Skeletal muscle satellite cell (primary cell): Measurements from ENCODE around the gene STARD8.
"Not testable (repeated sequence)": the region's sequence is repeated elsewhere in the genome, so short reads cannot be mapped to it uniquely, and the experiment has no call there.

Experiments
- H3K27me3 ChIP-seq: 2 replicates; pipeline ENCODE4 v1.7.0; 2013; ENCODE audit warnings: low read length; ENCODE audit not compliant: control insufficient read depth, insufficient read depth
- H3K36me3 ChIP-seq: 2 replicates; pipeline ENCODE4 v1.7.0; 2013; ENCODE audit warnings: mild to moderate bottlenecking, control low read depth, low read length; ENCODE audit not compliant: insufficient read depth
- H3K4me1 ChIP-seq: 2 replicates; pipeline ENCODE4 v1.7.0; 2013; ENCODE audit warnings: low read length; ENCODE audit not compliant: control insufficient read depth, insufficient read depth
- H3K4me2 ChIP-seq: 2 replicates; pipeline ENCODE4 v1.7.0; 2013; ENCODE audit warnings: mild to moderate bottlenecking, low read length
- H3K4me3 ChIP-seq: 2 replicates; pipeline ENCODE4 v1.7.0; 2013; ENCODE audit warnings: low read length
- H3K9ac ChIP-seq: 2 replicates; pipeline ENCODE4 v1.7.0; 2013; ENCODE audit warnings: mild to moderate bottlenecking, low read depth, low read length, moderate library complexity
- H3K9me3 ChIP-seq: replicated peaks from 2 replicates; pipeline ENCODE4 v1.7.0; 2013; ENCODE audit warnings: mild to moderate bottlenecking, control low read depth, low read length

STARD8 gene

GRCh38 chrX:68640661-68641060, 6.8 kb upstream of the STARD8 start:
- Histone ChIP-seq H3K9ac (no peak overlapping the region), H3K9me3 (no peaks in the 10 kb centered on the region), H3K36me3 (no peaks in the 10 kb centered on the region), H3K4me1 (no peaks in the 10 kb centered on the region), H3K4me2 (no peak overlapping the region), H3K27me3 (peaks cover 15% of the 10 kb centered on the region), H3K4me3 (no peak overlapping the region)

- Histone ChIP-seq H3K9me3 (no peaks in the 10 kb centered on the region), H3K4me3 (no peak overlapping the region), H3K36me3 (no peaks in the 10 kb centered on the region), H3K27me3 (peaks cover 18% of the 10 kb centered on the region), H3K4me2 (no peak overlapping the region), H3K9ac (no peak overlapping the region), H3K4me1 (no peaks in the 10 kb centered on the region)
These were observed 2.6 kb upstream of the STARD8 start for GRCh38 chrX:68644861-68645260.

DNA sequence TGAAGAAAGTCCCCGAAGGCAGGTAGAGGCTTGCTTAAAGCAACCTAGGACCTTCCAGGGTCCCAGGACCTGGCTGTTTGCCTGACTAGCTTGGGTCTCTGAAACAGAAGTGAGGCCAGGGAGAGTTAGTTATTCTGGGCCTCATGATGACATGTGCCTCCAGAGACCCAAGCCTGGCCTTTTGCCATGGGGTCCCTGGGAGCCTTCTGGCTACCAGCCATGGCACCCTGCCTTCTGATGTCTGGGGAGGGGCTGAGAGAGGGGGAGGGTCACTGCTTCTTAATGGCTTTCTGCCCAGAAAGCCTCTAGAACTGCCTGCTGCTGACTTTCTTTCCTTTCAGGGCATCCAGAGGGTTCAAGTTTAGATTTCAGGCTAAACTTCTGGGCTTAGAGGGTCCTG, 1.0 kb upstream of the STARD8 start:
- H3K4me3 ChIP-seq, result no peak overlapping the region
- no peaks in the 10 kb centered on the region for H3K36me3 ChIP-seq
- H3K9ac ChIP-seq, result no peak overlapping the region
- H3K9me3 ChIP-seq, result no peaks in the 10 kb centered on the region
- no peaks in the 10 kb centered on the region for H3K4me1 ChIP-seq
- peaks cover 13% of the 10 kb centered on the region for H3K27me3 ChIP-seq
- no peak overlapping the region for H3K4me2 ChIP-seq

- Histone ChIP-seq H3K4me3 (no peak overlapping the region), H3K36me3 (no peaks in the 10 kb centered on the region), H3K9me3 (no peaks in the 10 kb centered on the region), H3K4me2 (no peak overlapping the region), H3K4me1 (no peaks in the 10 kb centered on the region), H3K9ac (no peak overlapping the region), H3K27me3 (peaks cover 10% of the 10 kb centered on the region)
These were observed 1.5 kb downstream of the STARD8 start for GRCh38 chrX:68648960-68649359.

DNA sequence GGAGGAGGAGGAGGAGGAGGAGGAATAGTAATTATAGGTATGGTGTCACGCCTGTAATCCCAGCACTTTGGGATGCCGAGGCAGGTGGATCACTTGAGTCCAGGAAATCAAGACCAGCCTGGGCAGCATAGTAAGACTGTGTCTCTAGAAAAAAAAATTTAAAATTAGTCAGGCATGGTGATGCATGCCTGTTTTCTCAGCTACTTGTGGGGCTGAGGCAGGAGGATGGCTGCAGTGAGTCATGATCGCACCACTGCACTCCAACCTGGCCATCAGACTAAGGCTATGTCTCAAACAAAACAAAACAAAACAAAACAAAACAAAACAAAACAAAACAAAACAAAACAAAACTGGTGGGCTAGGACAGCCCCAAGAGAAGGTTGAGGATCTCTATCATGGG, 3.0 kb downstream of the STARD8 start:
- no peak overlapping the region for H3K4me3 ChIP-seq
- peaks cover 7% of the 10 kb centered on the region for H3K27me3 ChIP-seq
- no peak overlapping the region for H3K4me2 ChIP-seq
- no peaks in the 10 kb centered on the region for H3K36me3 ChIP-seq
- H3K9me3 ChIP-seq, result no peaks in the 10 kb centered on the region
- no peak overlapping the region for H3K9ac ChIP-seq
- H3K4me1 ChIP-seq, result no peaks in the 10 kb centered on the region

GRCh38 chrX:68651110-68651509, 3.6 kb downstream of the STARD8 start:
- H3K27me3 ChIP-seq, result peaks cover 1% of the 10 kb centered on the region
- no peak overlapping the region for H3K9ac ChIP-seq
- no peak overlapping the region for H3K4me2 ChIP-seq
- no peak overlapping the region for H3K4me3 ChIP-seq
- no peaks in the 10 kb centered on the region for H3K4me1 ChIP-seq
- no peaks in the 10 kb centered on the region for H3K36me3 ChIP-seq
- no peaks in the 10 kb centered on the region for H3K9me3 ChIP-seq

DNA sequence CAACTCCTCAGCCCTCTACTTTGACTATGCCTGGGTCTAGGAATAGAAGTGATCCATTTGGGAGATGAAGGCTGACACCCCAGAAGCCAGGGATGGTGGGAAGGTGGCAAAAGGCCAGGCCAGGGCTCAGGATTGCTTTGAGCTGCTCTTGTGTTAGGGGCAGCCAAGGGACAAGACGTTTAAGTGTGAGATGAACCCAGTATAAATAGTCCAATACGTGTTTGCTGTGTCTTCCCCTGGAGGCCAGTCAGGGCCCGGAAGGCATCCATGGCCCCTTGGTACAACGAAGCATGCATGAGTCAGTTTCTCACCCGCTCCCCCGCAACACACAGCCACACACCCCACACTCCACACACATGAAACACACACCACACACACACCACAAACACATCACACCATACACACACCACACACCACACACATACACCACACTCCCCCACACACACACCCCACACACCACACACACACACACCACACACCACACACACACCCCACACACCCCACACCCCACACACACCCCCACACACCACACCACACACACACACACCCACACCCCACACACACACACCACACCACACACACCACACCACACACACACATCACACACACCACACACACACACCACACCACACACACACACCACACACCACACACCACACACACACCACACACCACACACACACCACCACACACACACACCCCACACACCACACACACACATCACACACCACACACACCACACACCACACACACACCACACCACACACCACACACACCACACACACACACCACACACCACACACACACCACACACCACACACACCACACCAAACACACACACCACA, 5.1 kb downstream of the STARD8 start:
- Histone ChIP-seq H3K4me2 (no peak overlapping the region), H3K4me3 (no peak overlapping the region), H3K36me3 (no peaks in the 10 kb centered on the region), H3K9ac (no peak overlapping the region), H3K27me3 (no peaks in the 10 kb centered on the region), H3K9me3 (no peaks in the 10 kb centered on the region), H3K4me1 (no peaks in the 10 kb centered on the region)

DNA sequence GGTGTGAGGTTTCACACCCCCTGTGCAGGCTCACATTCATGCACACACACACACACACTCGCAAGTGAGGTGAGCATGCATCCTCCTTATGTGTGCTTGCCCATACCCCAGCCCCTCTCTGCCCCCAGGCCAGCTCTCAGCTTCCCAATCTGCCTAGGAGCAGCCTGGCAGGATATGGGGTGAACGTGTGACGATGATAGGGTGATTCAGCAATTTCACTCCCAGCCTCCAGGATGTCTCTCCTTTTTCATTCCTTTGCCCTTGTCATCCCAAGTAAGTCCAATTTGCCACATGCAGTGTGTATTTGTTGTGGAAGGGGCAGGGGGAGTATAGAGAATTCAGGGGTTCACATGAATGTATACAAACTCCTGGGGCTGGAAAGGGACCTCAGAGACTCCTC, 7.2 kb downstream of the STARD8 start:
- Histone ChIP-seq H3K9me3 (no peaks in the 10 kb centered on the region), H3K4me1 (peaks cover 3% of the 10 kb centered on the region), H3K9ac (no peak overlapping the region), H3K27me3 (no peaks in the 10 kb centered on the region), H3K4me2 (no peak overlapping the region), H3K4me3 (no peak overlapping the region), H3K36me3 (no peaks in the 10 kb centered on the region)

DNA sequence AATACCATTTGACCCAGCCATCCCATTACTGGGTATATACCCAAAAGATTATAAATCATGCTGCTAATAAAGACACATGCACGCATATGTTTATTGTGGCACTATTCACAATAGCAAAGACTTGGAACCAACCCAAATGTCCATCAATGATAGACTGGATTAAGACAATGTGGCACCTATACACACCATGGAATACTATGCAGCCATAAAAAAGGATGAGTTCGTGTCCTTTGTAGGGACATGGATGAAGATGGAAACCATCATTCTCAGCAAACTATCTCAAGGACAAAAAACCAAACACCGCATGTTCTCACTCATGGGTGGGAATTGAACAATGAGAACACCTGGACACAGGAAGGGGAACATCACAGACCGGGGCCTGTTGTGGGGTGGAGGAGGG, 9.0 kb downstream of the STARD8 start:
- H3K9me3 ChIP-seq, H3K4me2 ChIP-seq, H3K27me3 ChIP-seq, H3K4me3 ChIP-seq, H3K36me3 ChIP-seq, H3K9ac ChIP-seq, H3K4me1 ChIP-seq: not testable (repeated sequence)

DNA sequence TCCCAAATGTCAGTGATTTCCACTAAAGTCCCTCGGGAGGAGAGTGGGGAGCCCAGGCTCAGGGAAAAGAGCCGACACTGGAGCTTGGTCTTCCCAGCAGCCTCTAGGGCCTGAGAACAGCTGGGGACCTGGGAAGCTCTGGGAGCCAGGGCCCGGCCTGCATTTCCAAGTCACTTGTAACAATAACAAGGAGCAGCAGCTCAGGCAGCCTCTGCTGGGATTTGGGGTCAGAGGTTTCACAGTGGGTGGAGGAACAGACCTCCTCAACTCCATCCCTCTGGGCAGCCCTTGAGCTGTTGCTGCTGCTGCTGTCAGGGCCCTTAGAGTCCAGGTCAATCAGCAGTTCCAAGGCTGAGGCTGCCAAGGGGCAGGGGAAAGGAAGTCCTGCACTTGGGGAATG, 11.1 kb downstream of the STARD8 start:
- peaks cover 3% of the 10 kb centered on the region for H3K4me1 ChIP-seq
- no peak overlapping the region for H3K4me3 ChIP-seq
- no peaks in the 10 kb centered on the region for H3K27me3 ChIP-seq
- H3K9me3 ChIP-seq, result no peaks in the 10 kb centered on the region
- no peaks in the 10 kb centered on the region for H3K36me3 ChIP-seq
- H3K4me2 ChIP-seq, result no peak overlapping the region
- H3K9ac ChIP-seq, result no peak overlapping the region

DNA sequence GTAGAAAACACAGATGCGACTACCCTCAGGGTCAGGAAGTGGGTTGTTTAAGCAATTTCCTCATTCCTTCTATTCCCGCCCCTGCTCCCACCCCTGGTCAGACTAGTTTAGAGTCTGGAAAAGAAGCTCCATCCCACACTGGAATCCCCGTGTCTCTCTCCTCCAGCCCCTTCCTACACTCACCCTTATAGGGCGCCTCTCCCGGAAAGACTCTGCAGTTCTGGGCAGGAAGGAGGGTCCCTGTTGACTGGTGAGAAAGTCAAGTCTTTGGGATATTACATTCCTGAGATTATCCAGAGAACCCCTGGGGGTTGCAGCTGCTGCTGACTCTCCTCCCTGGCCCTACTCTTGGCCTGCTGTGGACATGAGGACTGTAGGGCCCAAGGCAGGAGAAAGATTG, 11.9 kb downstream of the STARD8 start:
- H3K9me3 ChIP-seq, result no peaks in the 10 kb centered on the region
- H3K4me1 ChIP-seq, result peaks cover 3% of the 10 kb centered on the region
- no peaks in the 10 kb centered on the region for H3K27me3 ChIP-seq
- no peak overlapping the region for H3K9ac ChIP-seq
- H3K36me3 ChIP-seq, result no peaks in the 10 kb centered on the region
- no peak overlapping the region for H3K4me3 ChIP-seq
- H3K4me2 ChIP-seq, result no peak overlapping the region

DNA sequence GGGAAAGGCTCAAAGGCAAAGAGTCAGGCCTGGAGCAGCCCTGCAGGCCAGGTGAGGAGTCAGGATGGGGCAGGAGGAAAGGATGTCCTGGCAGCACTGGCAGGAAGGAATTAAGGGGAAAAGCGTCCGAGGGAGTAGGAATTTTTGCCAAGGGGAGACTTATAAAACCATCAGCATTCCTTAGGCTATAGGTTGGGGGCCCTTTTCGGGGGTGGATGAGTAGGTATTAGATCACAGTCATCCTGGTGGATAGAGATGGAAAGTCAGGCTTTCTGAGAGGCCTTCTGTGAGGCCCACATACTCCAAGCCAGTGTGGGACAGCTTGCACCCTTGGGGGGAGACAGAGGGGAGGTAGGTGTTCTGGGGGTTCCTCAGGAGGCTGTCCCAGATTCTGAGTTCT, 12.3 kb downstream of the STARD8 start:
- no peaks in the 10 kb centered on the region for H3K36me3 ChIP-seq
- H3K4me2 ChIP-seq, result no peak overlapping the region
- H3K4me1 ChIP-seq, result peaks cover 3% of the 10 kb centered on the region
- H3K27me3 ChIP-seq, result no peaks in the 10 kb centered on the region
- no peaks in the 10 kb centered on the region for H3K9me3 ChIP-seq
- no peak overlapping the region for H3K4me3 ChIP-seq
- no peak overlapping the region for H3K9ac ChIP-seq
